Ectodermal cell (in vitro differentiated cells): ENCODE measurements around the gene SPOCK1.

Source experiments
- H3K27ac ChIP-seq: 2 replicates; pipeline ENCODE4 v1.7.0; 2013; ENCODE audit warnings: mild to moderate bottlenecking, low read depth, low read length; ENCODE audit not compliant: insufficient read depth, poor library complexity, severe bottlenecking
- H3K27me3 ChIP-seq: 2 replicates; pipeline ENCODE4 v1.7.0; 2013; ENCODE audit warnings: mild to moderate bottlenecking, low read length; ENCODE audit not compliant: insufficient read depth, control insufficient read depth, poor library complexity, severe bottlenecking
- H3K36me3 ChIP-seq: one replicate; pipeline ENCODE4 v1.7.0; 2013; ENCODE audit warnings: low read length; ENCODE audit not compliant: control insufficient read depth, insufficient read depth
- H3K4me1 ChIP-seq: one replicate; pipeline ENCODE4 v1.7.0; 2013; ENCODE audit warnings: low read length; ENCODE audit not compliant: control insufficient read depth, insufficient read depth
- H3K4me3 ChIP-seq: 2 replicates; pipeline ENCODE4 v1.7.0; 2013; ENCODE audit warnings: low read depth, low read length, control low read depth; ENCODE audit not compliant: insufficient read depth
- H3K9me3 ChIP-seq: 2 replicates; pipeline ENCODE4 v1.7.0; 2013; ENCODE audit warnings: mild to moderate bottlenecking, low read length, moderate library complexity; ENCODE audit not compliant: control insufficient read depth
- WGBS, 2 experiments: methylation state at CpG; one replicate each; pipeline ENCODE4 v1.1.7; 2013; ENCODE audit warnings: missing lambda C conversion rate in 2 of 2; 5-methylcytosine and 5-hydroxymethylcytosine counted together

Gene SPOCK1

DNA sequence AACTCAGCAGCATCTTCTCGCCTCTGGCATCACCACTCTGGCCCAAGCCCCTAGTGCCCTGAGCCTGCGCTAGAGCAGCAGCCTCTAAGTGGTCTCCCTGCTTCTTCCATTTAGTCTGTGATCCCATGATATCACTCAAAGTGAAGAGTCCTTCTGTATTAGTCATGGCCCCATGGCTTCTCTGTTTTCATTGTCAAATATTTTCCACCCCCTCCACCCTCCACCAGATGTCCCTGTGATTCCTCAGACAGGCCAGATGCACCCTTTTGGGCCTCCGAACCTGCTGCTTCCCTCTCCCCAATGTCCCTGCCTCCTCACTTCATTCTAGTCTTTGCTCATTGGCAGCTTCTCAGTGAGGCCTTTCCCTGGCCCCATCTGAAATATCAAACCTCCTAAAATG is 299.2 kb downstream of the SPOCK1 start:
- H3K27me3 ChIP-seq: no peaks in the 10 kb centered on the region
- no peaks in the 10 kb centered on the region for H3K36me3 ChIP-seq
- H3K9me3 ChIP-seq: no peaks in the 10 kb centered on the region
- peaks cover 18% of the 10 kb centered on the region for H3K4me1 ChIP-seq
- WGBS, 2 experiments: 82 to 85% methylated on average over 3 of the region's 3 CpGs
- no peak overlapping the region for H3K4me3 ChIP-seq
- H3K27ac ChIP-seq: no peak overlapping the region

DNA sequence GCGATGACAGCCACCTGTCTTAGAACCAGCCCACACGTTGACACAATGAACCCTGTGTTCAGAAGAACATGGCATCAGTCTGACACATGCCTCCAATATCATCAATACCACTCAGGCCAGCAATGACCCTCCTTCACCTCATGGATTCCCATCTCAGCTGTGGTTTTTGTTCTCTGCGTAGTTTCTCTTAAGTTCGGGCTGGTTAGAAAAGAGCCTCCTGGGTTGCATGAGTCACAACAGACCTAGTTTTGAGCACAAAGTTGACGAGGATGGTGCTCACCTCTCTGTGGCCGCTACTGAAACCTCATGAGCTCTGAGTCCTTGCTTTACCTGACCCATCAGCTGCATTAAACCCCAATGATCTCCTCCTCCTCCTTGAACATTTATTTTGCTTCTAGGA is 299.9 kb downstream of the SPOCK1 start:
- Histone ChIP-seq H3K4me3 (no peak overlapping the region), H3K27me3 (no peaks in the 10 kb centered on the region), H3K36me3 (no peaks in the 10 kb centered on the region), H3K27ac (no peak overlapping the region), H3K9me3 (no peaks in the 10 kb centered on the region), H3K4me1 (peaks cover 18% of the 10 kb centered on the region)
- 93 to 94% methylated on average over 6 of the region's 6 CpGs for WGBS, 2 experiments

- Histone ChIP-seq H3K4me1 (peaks cover 10% of the 10 kb centered on the region), H3K4me3 (no peak overlapping the region), H3K9me3 (no peaks in the 10 kb centered on the region), H3K36me3 (no peaks in the 10 kb centered on the region), H3K27me3 (no peaks in the 10 kb centered on the region), H3K27ac (no peak overlapping the region)
- 87 to 97% methylated on average over 2 of the region's 2 CpGs for WGBS, 2 experiments
Observed at GRCh38 chr5:137195483-137195882, 303.6 kb downstream of the SPOCK1 start.

GRCh38 chr5:137194300-137194699 is 304.8 kb downstream of the SPOCK1 start:
- H3K4me3 ChIP-seq: no peak overlapping the region
- 79% methylated on average over 8 of the region's 8 CpGs for WGBS, 2 experiments
- no peaks in the 10 kb centered on the region for H3K9me3 ChIP-seq

DNA sequence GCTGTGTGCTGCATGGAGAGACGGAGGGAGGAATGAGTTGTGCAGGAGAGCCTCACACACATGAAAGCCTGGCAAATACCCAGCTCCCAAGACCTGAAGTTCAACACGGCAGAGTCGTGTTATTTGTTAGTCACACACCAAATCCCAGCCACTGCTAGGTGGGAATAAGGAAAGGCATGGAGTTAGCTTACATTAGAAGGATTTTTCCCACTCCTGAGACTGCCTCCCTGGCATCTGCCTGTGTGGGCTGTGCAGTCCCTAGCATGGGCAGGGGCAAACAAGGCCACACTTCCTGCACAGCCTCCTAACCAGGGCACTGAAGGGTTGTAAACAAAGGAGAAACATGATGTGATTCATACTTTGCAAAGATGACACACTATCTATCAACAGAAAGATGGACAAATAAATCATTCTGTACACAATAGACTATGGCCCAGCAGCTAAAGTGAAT is 306.8 kb downstream of the SPOCK1 start:
- 90 to 100% methylated on average over 2 to 3 of the region's 3 CpGs for WGBS, 2 experiments
- no peak overlapping the region for H3K27ac ChIP-seq
- H3K4me1 ChIP-seq: no peaks in the 10 kb centered on the region
- no peaks in the 10 kb centered on the region for H3K27me3 ChIP-seq
- no peaks in the 10 kb centered on the region for H3K9me3 ChIP-seq
- H3K4me3 ChIP-seq: no peak overlapping the region
- H3K36me3 ChIP-seq: no peaks in the 10 kb centered on the region

More at GRCh38 chr5:137194300-137194699, 304.8 kb downstream of the SPOCK1 start:
- Histone ChIP-seq H3K27ac (no peak overlapping the region), H3K27me3 (no peaks in the 10 kb centered on the region), H3K36me3 (no peaks in the 10 kb centered on the region), H3K4me1 (no peaks in the 10 kb centered on the region)

- Histone ChIP-seq H3K27ac (no peak overlapping the region), H3K27me3 (no peaks in the 10 kb centered on the region), H3K36me3 (no peaks in the 10 kb centered on the region), H3K4me1 (no peaks in the 10 kb centered on the region), H3K4me3 (no peak overlapping the region), H3K9me3 (no peaks in the 10 kb centered on the region)
- WGBS, 2 experiments: 48 to 100% methylated on average over 1 to 2 of the region's 2 CpGs
Observed at GRCh38 chr5:137191179-137191578, 307.9 kb downstream of the SPOCK1 start.

DNA sequence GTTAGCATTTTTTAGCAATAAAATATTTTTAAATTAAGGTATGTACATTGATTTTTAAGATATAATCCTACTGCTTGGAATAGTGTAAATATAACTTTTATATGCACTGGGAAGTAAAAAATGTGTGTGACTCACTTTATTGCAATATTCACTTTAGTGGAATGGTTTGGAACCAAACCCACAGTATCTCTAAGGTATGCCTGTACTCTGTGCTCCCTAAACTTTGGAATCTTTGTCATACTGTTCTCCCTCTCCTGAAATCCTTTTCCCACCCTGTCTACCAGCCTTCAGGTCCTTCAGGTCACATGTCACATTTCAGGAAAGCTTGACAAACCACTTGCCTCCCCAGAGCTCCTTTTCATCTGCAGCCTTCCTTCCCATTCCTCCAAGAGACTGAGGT is 308.7 kb downstream of the SPOCK1 start:
- no peaks in the 10 kb centered on the region for H3K4me1 ChIP-seq
- no peak overlapping the region for H3K4me3 ChIP-seq
- no peak overlapping the region for H3K27ac ChIP-seq

DNA sequence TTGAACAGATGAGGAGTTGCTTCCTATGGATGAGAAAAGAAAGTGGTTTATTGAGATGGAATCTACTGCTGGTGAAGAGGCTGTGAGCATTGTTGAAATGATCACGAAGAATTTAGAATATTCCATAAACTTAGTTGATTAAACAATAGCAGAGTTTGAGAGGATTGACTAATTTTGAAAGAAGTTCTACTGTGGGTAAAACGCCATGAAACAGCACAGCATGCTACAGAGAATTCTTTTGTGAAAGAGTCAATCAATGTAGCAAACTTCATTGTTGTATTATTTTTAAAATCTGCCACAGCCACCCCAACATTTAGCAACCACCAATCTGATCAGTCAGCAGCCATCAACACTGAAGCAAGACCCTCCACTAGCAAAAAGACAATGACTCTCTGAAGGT is 309.1 kb downstream of the SPOCK1 start:
- H3K4me1 ChIP-seq: no peaks in the 10 kb centered on the region
- no peaks in the 10 kb centered on the region for H3K27me3 ChIP-seq
- H3K9me3 ChIP-seq: no peaks in the 10 kb centered on the region
- H3K27ac ChIP-seq: no peak overlapping the region
- H3K4me3 ChIP-seq: no peak overlapping the region
- no peaks in the 10 kb centered on the region for H3K36me3 ChIP-seq
- WGBS, 2 experiments: 50% methylated on average over 2 of the region's 2 CpGs

More for the DNA sequence above, 308.7 kb downstream of the SPOCK1 start:
- Histone ChIP-seq H3K27me3 (no peaks in the 10 kb centered on the region), H3K9me3 (no peaks in the 10 kb centered on the region), H3K36me3 (no peaks in the 10 kb centered on the region)

DNA sequence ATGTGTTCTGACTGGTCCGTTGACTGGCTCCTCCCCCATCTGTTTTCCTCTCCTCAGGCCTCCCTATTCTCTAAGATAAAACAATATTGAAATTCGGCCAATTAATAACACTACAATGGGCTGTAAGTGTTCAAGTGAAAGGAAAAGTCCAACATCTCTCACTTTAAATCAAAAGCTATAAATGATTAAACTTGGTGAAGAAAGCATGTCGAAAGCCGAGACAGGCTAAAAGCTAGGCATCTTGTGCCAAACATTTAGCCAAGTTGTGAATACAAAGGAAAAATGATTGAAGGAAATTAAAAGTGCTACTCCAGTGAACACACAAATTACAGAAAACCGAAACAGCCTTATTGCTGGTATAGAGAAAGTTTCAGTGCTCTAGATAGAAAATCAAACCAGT is 310.6 kb downstream of the SPOCK1 start:
- Histone ChIP-seq H3K36me3 (no peaks in the 10 kb centered on the region), H3K27me3 (no peaks in the 10 kb centered on the region), H3K4me3 (no peak overlapping the region), H3K9me3 (no peaks in the 10 kb centered on the region), H3K4me1 (peaks cover 7% of the 10 kb centered on the region), H3K27ac (no peak overlapping the region)
- 86 to 93% methylated on average over 4 of the region's 5 CpGs for WGBS, 2 experiments

DNA sequence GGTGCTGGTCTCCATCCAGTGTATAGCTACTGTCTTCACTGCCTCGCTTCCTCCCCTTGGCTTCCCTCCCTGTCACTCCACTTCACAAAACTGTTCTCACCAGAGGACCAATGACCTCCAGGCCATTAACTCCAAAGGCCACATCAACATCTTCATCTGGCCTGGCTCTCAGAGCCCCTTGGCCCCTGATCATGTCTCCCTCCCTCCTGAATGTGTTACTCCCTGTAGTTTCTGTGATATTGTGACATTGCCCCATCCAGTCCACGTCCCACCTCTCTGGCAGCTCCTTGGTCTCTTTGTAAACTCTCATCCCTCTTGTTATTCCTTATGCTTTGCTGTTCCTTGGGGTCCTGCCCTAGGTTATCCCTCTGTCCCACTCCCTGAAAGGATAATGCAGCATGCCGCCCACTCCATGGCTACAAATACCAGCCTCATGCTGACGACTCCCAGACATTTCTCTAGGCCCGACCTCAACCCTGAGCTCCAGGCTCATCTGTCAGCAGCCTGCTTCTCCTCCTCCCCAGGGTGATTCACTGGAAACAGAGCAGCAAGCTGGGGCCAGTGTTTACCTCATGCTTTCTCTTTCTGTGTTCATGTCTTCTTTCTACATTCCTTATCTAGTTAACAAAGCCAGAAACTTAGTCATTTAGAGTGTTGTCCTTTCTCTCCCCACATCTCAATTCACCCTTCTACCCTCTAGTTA is 312.2 kb downstream of the SPOCK1 start:
- H3K4me3 ChIP-seq: no peak overlapping the region
- H3K4me1 ChIP-seq: peaks cover 13% of the 10 kb centered on the region
- no peaks in the 10 kb centered on the region for H3K9me3 ChIP-seq
- no peaks in the 10 kb centered on the region for H3K27me3 ChIP-seq
- WGBS, 2 experiments: 82 to 84% methylated on average over 5 of the region's 5 CpGs
- H3K27ac ChIP-seq: no peak overlapping the region
- no peaks in the 10 kb centered on the region for H3K36me3 ChIP-seq
